IMR-90 (cell line): ENCODE data around the gene APIP. TPM values are rescaled to one million over a fixed set of nuclear protein-coding genes. Genes with fewer than 3 reads are reported as not detected.

ENCODE experiments used
- ATAC-seq: fragments of 200-7000 bp; cut with Tn5 transposase; 2 replicates; pipeline ENCODE4 v1.9.1; 2020; ENCODE audit warnings: low read depth, mild to moderate bottlenecking, moderate library complexity
- BruUV-seq: library from RNA; stranded (reverse); fragments of 400-500 nt; replicated peaks from 2 replicates; lab custom pipeline; 2021; lab: Mats Ljungman, UMichigan
- CTCF ChIA-PET: fragments of 300-600 bp; formaldehyde crosslinking; extraction: SDS; loops from one replicate; lab custom pipeline; 2021; ENCODE audit warnings: antibody characterized with exemption; lab: Yijun Ruan, JAX
- POLR2A ChIA-PET: fragments of 300-600 bp; sonication (Branson Sonifier 250); formaldehyde crosslinking; loops from one replicate; lab custom pipeline; 2022; ENCODE audit warnings: antibody characterized with exemption; ENCODE audit not compliant: unreplicated experiment; lab: Charles Lee
- DNase-seq: peaks from one replicate; pipeline ENCODE4 v3.0.0; 2013
- H2AFZ ChIP-seq: replicated peaks from 2 replicates; pipeline ENCODE3; 2013; ENCODE audit warnings: low read length, mild to moderate bottlenecking; ENCODE audit not compliant: poor library complexity
- H2AK5ac ChIP-seq: 2 replicates; pipeline ENCODE4 v1.6.1; 2013; ENCODE audit warnings: low read depth, low read length, inconsistent platforms
- H2AK9ac ChIP-seq: replicated peaks from 2 replicates; pipeline ENCODE3; 2013; ENCODE audit warnings: mild to moderate bottlenecking, low read depth, low read length, moderate library complexity; ENCODE audit not compliant: poor library complexity
- H2BK120ac ChIP-seq: 2 replicates; pipeline ENCODE4 v1.6.1; 2013; ENCODE audit warnings: low read depth, low read length, inconsistent platforms
- H2BK15ac ChIP-seq: 3 replicates; pipeline ENCODE4 v1.6.1; 2013; ENCODE audit warnings: low read depth, low read length, inconsistent platforms
- H2BK20ac ChIP-seq: 2 replicates; pipeline ENCODE4 v1.6.1; 2013; ENCODE audit warnings: low read depth, mild to moderate bottlenecking, inconsistent platforms, low read length, moderate library complexity
- H2BK5ac ChIP-seq: 2 replicates; pipeline ENCODE4 v1.6.1; 2013; ENCODE audit warnings: mild to moderate bottlenecking, low read depth, low read length, inconsistent platforms; ENCODE audit not compliant: poor library complexity, severe bottlenecking
- H3K14ac ChIP-seq: replicated peaks from 2 replicates; pipeline ENCODE4 v1.6.1; 2013; ENCODE audit warnings: low read depth, low read length, inconsistent platforms
- H3K18ac ChIP-seq: 2 replicates; pipeline ENCODE4 v1.6.1; 2013; ENCODE audit warnings: low read depth, low read length, control low read depth
- H3K23ac ChIP-seq: 2 replicates; pipeline ENCODE4 v1.6.1; 2013; ENCODE audit warnings: low read depth, low read length, inconsistent platforms
- H3K27ac ChIP-seq: 2 replicates; pipeline ENCODE4 v1.5.1; 2013; ENCODE audit warnings: mild to moderate bottlenecking, control low read depth, low read length; ENCODE audit not compliant: insufficient read depth
- H3K27me3 ChIP-seq: 2 replicates; pipeline ENCODE4 v1.6.1; 2013; ENCODE audit warnings: low read length; ENCODE audit not compliant: control insufficient read depth, insufficient read depth
- H3K36me3 ChIP-seq: 2 replicates; pipeline ENCODE4 v1.6.1; 2013; ENCODE audit warnings: low read length, mixed read lengths; ENCODE audit not compliant: control insufficient read depth, insufficient read depth
- H3K4ac ChIP-seq: 2 replicates; pipeline ENCODE4 v1.6.1; 2013; ENCODE audit warnings: low read depth, low read length, inconsistent platforms
- H3K4me1 ChIP-seq: 2 replicates; pipeline ENCODE4 v1.6.1; 2013; ENCODE audit warnings: low read length, mixed read lengths; ENCODE audit not compliant: control insufficient read depth, insufficient read depth
- H3K4me2 ChIP-seq: 2 replicates; pipeline ENCODE4 v1.6.1; 2013; ENCODE audit warnings: low read depth, mild to moderate bottlenecking, control low read depth, low read length, moderate library complexity
- H3K4me3 ChIP-seq: 2 replicates; pipeline ENCODE4 v1.5.1; 2013; ENCODE audit warnings: low read depth, mild to moderate bottlenecking, control low read depth, low read length, moderate library complexity; ENCODE audit not compliant: insufficient read depth
- H3K56ac ChIP-seq: 2 replicates; pipeline ENCODE4 v1.6.1; 2013; ENCODE audit warnings: low read length, inconsistent platforms; ENCODE audit not compliant: insufficient read depth; ENCODE audit errors: extremely low read depth
- H3K79me1 ChIP-seq, 2 experiments: 2 replicates each; pipeline ENCODE4 v1.6.1; 2013; ENCODE audit warnings: low read length in 2 of 2, inconsistent platforms in 1 of 2, low read depth in 1 of 2
- H3K9ac ChIP-seq: 2 replicates; pipeline ENCODE4 v1.6.1; 2013; ENCODE audit warnings: low read depth, low read length, control low read depth
- H3K9me1 ChIP-seq: 2 replicates; pipeline ENCODE4 v1.6.1; 2013; ENCODE audit warnings: low read length, inconsistent platforms; ENCODE audit not compliant: insufficient read depth
- H3K9me3 ChIP-seq: 2 replicates; pipeline ENCODE4 v1.6.1; 2013; ENCODE audit warnings: low read length; ENCODE audit not compliant: control insufficient read depth, insufficient read depth
- H4K20me1 ChIP-seq: 2 replicates; pipeline ENCODE4 v1.6.1; 2013; ENCODE audit warnings: low read length, inconsistent platforms; ENCODE audit not compliant: insufficient read depth
- H4K5ac ChIP-seq: 2 replicates; pipeline ENCODE4 v1.6.1; 2013; ENCODE audit warnings: mild to moderate bottlenecking, low read depth, low read length, control low read depth
- H4K8ac ChIP-seq, 2 experiments: 2 replicates each; pipeline ENCODE4 v1.6.1; 2013; ENCODE audit warnings: low read depth in 2 of 2, low read length in 2 of 2, control low read depth in 1 of 2, inconsistent platforms in 1 of 2
- H4K91ac ChIP-seq: 2 replicates; pipeline ENCODE4 v1.6.1; 2013; ENCODE audit warnings: low read depth, low read length, inconsistent platforms; ENCODE audit not compliant: insufficient read depth
- BHLHE40 ChIP-seq: fragments of 150-350 bp; IDR thresholded peaks from 2 replicates; pipeline ENCODE4 v1.6.1; 2016; ENCODE audit warnings: mild to moderate bottlenecking, low read depth, low read length
- FOS ChIP-seq: fragments of 150-350 bp; IDR thresholded peaks from 2 replicates; pipeline ENCODE4 v1.6.1; 2016; ENCODE audit warnings: low read depth, low read length
- MAFK ChIP-seq: IDR thresholded peaks from 2 replicates; pipeline ENCODE4 v1.6.1; 2012; ENCODE audit warnings: low read depth, low read length, improper control_type of control experiment
- RAD21 ChIP-seq: IDR thresholded peaks from 2 replicates; pipeline ENCODE4 v1.6.1; 2012; ENCODE audit warnings: low read length, improper control_type of control experiment
- RFX5 ChIP-seq: IDR thresholded peaks from 2 replicates; pipeline ENCODE4 v1.8.0; 2012; ENCODE audit warnings: low read depth, mild to moderate bottlenecking, low read length, moderate library complexity
- WGBS, 2 experiments: methylation state at CpG; one replicate each; pipeline versions ENCODE4 v1.1.5 to v1.1.7; 2013; ENCODE audit warnings: missing lambda C conversion rate in 2 of 2; ENCODE audit not compliant: insufficient read length in 1 of 2; ENCODE audit errors: extremely low coverage in 2 of 2; 5-methylcytosine and 5-hydroxymethylcytosine counted together
- dilution Hi-C: fragments of 300-500 bp; cut with HindIII; formaldehyde crosslinking; loops from one replicate; pipeline ENCODE4 v1.14.3; 2018; ENCODE audit warnings: low sequenced_read_pairs; ENCODE audit not compliant: unreplicated experiment
- in situ Hi-C: fragments of 300-500 bp; cut with MboI; formaldehyde crosslinking; loops from 3 replicates; pipeline ENCODE4 v1.14.3; 2019; ENCODE audit warnings: low sequenced_read_pairs, inconsistent platforms, mixed read lengths
- intact Hi-C: fragments of 100-400 bp; cut with micrococcal nuclease; formaldehyde crosslinking; loops from 2 replicates; pipeline ENCODE4 v1.10.0; 2022
- polyA plus RNA-seq, 3 experiments: library from polyadenylated mRNA; depleted of rRNA; stranded (reverse); fragments of >200 nt; gene quantifications; 2 replicates each; pipeline ENCODE4 v1.2.3, GENCODE V29; 2012; ENCODE audit warnings: low replicate concordance in 1 of 3
- total RNA-seq: library from RNA; depleted of rRNA; stranded (reverse); fragments of >200 nt; gene quantifications from 2 replicates; pipeline ENCODE4 v1.2.3, GENCODE V29; 2012

The APIP gene
- total and polyA plus RNA-seq, 2 of the 4 experiments (the other 2 are of a cell fraction), result 9.9 to 16.6 TPM

- no peak overlapping the region for H2AK9ac ChIP-seq
- peaks cover 34 to 35% of the 10 kb centered on the region in 2 experiments; a peak in 3 of 4 replicates for H3K79me1 ChIP-seq
- H3K9me3 ChIP-seq, result peaks cover 17% of the 10 kb centered on the region
- no peak overlapping the region for H3K14ac ChIP-seq
- H4K8ac ChIP-seq, result no peak overlapping the region
- ATAC-seq (no peak), DNase-seq (no peak)
- no peak overlapping the region for H3K23ac ChIP-seq
- H3K4me3 ChIP-seq, result no peak overlapping the region
- H3K27me3 ChIP-seq, result no peaks in the 10 kb centered on the region
- H2BK120ac ChIP-seq, result no peak overlapping the region
- CTCF ChIA-PET, result interaction anchor here (0.9 to 1.3 kb wide), 2 partner anchors 10 to 314 kb away, joined by 3 to 4 read pairs; no protein-coding TSS in a partner anchor
- BruUV-seq, result no TSS peak
- dilution Hi-C loops (no loop called here), in situ Hi-C loops (no loop called here), intact Hi-C loops (no loop called here)
- H3K36me3 ChIP-seq, result peaks cover 2% of the 10 kb centered on the region; the same call in 1 of the 2 replicates
- H2BK15ac ChIP-seq, result no peak overlapping the region
- no peak overlapping the region for H3K27ac ChIP-seq
- H3K4ac ChIP-seq, result no peak overlapping the region
- no peak overlapping the region for H3K4me2 ChIP-seq
- no peak overlapping the region for H3K18ac ChIP-seq
- 100% methylated on average over 1 of the region's 5 CpGs; no CpG with 5 or more reads in 1 of the 2 experiments for WGBS, 2 experiments
- H3K4me1 ChIP-seq, result no peaks in the 10 kb centered on the region
- H3K9ac ChIP-seq, result no peak overlapping the region
- H3K56ac ChIP-seq, result no peak overlapping the region
- no peak overlapping the region for H2BK5ac ChIP-seq
- no peaks in the 10 kb centered on the region for H3K9me1 ChIP-seq
- no peak overlapping the region for H4K5ac ChIP-seq
- H2BK20ac ChIP-seq, result no peak overlapping the region
- no peaks in the 10 kb centered on the region for H4K20me1 ChIP-seq
- POLR2A ChIA-PET, result no interaction called here
- no peak overlapping the region for H4K91ac ChIP-seq
- no peak overlapping the region for H2AFZ ChIP-seq
- TF ChIP-seq FOS (no peak), MAFK (no peak), BHLHE40 (no peak), RFX5 (no peak), RAD21 (no peak)
- H2AK5ac ChIP-seq, result no peak overlapping the region
Observed at GRCh38 chr11:34899633-34900016, 16.6 kb downstream of the APIP start.
